HK-2 (cell line): ENCODE results near the gene MAST4.

Experiments
- DNase-seq: peaks from one replicate; pipeline ENCODE4 v3.0.0-alpha.2; 2018; ENCODE audit not compliant: unreplicated experiment

The MAST4 gene

DNA sequence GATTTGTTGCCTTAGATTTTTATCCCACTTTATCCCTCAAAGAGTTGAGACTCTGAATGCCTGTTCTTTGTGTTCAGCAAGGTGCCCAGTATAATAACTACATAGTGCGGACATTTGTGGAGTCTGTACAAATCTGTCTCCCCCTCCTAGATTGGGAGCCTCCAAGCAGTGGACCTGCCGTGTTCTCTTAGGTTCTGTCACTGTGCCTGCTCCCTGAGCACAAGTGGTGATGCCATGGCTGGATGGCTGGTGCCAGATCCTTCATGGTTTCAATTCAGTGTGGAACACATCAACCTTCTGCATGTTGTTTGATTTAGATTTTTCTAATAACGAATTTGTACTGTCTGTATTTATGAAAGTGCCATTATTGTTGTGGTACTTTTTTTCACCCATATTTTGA lies 307.5 kb downstream of the MAST4 start:
- no peak for DNase-seq

DNA sequence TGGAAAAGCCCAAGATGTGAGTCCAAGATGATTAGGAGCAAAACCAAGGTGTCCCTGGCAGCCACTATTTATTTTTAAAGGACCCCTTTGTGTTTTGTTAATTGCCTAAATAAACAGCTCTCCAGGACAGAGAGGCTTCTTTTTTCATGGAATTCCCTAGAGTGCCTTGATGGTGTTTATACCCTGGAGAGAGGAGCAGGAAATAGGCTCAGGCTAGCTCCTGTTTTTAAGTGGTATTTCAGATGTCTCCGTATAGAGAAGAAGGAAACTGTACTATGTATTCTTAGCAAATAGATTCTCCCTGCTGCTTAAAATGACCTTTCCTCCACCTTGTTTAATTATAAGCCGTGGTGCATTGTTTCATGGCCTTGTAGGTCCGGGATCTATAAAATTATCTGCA lies 308.0 kb downstream of the MAST4 start:
- DNase-seq = no peak

DNA sequence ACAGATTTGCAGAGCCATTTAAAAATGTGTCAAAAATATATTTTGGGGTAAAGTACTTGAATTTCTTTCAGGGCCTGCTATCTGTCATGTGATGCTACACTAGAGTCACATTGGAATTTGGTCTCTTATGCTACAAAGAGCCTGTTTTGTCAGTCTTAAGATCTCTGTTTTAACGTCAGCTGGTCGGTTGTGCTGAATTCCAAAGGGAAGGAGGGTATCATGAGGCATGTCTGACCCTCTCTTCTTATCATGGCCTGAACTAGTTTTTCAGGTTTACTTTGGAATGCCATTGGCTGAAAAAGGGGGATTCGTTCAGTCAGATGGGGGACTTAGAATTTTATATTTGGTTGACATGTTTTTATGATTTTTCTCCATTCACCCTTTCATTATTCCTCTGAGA lies 309.8 kb downstream of the MAST4 start:
- no peak for DNase-seq

DNA sequence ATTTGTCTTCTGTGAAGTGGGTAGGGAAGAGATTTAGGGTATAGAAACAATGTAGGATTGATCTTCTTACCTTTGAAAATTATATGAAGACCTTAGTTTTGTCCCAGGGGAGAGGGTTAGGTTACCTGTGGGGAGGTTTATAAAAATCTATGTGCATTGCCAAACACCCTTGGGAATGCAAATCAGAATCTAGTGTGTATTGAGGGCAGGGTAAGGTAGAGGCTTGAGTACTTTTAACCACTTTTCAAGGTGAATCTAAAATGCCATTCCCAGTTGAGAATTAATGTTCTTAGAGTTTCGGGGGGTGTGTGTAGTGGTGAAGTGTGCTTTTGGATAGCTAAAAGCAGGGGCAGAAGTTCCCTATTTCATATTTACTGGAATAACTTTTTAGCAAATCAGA lies 312.0 kb downstream of the MAST4 start:
- DNase-seq = no peak

DNA sequence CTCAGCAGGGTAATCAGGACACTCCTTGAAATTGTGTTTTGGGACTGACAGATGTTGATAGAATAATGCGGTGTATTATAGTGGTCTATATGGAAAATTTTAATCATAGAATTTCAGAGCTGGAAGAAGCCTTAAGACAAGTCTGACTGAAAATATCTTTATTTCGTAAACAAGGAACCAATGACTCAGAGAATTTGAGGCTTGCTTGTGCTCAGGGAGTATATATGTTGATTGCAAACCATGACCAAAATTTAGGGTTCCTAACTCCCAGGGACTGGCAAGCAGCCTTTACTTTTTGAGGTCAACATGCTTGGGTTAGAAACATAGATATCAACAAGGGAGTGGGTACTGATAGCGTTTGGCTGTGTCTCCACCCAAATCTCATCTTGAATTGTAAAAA lies 313.2 kb downstream of the MAST4 start:
- no peak for DNase-seq

- no peak for DNase-seq
These were observed 316.6 kb downstream of the MAST4 start for GRCh38 chr5:66912787-66913186.

DNA sequence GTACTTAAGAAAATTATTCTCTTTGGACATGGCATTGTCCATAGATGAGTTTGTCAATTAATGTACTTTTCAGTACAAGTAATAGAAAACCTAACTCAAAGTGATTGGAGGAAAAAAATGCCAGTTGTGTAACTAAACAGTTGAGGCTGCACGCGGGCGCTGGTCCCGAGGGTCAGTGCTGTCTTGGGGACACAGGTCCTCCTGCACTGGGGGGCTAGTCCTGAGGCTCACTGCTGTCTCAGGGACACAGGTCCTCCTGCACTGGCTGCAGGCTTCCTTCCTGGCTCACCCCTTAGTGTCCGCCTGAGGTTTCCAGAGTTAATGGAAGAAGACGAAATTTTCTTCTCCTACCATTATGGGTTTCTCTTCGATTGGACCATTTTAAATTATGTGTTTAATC lies 319.3 kb downstream of the MAST4 start:
- DNase-seq = no peak

- no peak for DNase-seq
These were observed 326.7 kb downstream of the MAST4 start for GRCh38 chr5:66922881-66923280.

- DNase-seq = no peak
These were observed 327.3 kb downstream of the MAST4 start for GRCh38 chr5:66923457-66923856.

GRCh38 chr5:66923922-66924321 lies 327.7 kb downstream of the MAST4 start:
- no peak for DNase-seq

DNA sequence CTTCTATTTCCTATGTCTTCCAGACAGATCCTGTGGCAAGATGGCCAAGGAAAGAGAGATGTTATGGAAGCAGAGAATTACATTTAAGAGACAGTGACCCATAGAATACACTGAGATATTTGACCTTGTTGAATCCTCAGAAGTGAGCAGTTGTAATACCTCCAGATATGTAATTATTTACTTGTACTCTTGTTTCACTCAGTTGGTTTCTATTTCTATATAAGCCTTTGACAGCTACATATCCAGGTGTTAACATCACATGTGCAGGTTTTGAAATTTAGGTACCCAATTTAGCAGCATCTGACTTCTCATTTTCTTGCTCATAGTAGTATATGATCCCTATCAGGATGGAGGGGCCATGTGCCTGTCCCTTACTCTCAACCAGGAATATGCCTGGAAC lies 330.9 kb downstream of the MAST4 start:
- DNase-seq = no peak

GRCh38 chr5:66929281-66929680 lies 333.1 kb downstream of the MAST4 start:
- DNase-seq = no peak

DNA sequence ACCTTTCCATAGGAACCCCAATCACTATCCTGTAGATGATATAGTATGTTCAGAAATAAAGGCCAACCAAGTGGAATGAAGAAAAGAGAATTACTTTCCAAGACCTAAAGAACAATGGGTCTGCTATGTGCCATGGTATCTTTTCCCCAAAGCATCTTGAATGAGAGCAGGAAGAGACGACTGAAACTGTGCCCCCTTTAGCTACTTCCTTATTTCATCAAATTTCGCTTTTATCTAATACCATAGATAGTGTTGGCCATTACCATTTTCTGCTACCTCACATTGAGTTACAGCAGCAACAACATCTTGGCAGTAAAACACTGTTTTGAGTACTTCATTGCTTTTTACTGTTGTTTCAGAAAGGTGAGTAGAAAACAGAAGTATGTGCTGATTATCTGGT lies 333.8 kb downstream of the MAST4 start:
- no peak for DNase-seq

DNA sequence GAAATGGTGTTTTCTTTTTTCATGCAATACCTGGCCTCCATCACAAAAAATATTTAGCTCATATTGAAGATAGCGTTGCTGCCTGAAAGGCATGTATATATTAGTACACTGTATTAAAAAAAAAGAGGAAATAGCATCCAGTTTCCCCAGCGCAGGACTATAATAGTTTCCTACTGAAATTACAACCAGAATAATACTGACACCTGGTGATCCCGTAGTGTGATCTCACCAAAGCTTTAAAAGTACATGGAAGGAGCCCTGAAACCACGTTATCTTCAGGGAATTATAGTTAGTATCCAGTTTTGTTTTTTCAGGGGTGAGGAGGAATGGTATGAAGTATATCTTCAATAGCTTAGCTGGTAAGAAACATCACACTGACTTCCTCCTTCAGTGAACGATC lies 335.5 kb downstream of the MAST4 start:
- DNase-seq = no peak

DNA sequence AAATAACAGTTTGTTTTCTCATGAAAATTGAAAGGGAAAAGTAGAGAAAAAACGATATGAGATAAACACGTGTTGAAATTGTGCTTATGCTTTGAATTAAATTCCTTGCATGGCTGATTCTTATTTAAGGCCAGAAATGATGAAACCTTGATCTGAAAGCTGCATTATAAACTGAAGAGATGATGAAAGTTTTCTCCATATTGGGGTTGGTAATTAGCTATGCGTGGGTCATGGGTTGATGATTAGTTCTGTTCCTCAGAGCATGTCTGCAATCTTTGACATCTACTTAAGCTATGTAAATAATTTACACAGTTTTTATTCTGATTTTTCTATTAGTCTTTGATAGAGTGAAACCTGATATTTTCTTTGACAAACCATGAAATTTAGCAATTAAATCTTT lies 336.3 kb downstream of the MAST4 start:
- no peak for DNase-seq

GRCh38 chr5:66933066-66933465 lies 336.9 kb downstream of the MAST4 start:
- no peak for DNase-seq

GRCh38 chr5:66939094-66939493 lies 342.9 kb downstream of the MAST4 start:
- no peak for DNase-seq

- no peak for DNase-seq
These were observed 349.5 kb downstream of the MAST4 start for GRCh38 chr5:66945389-66946349.

DNA sequence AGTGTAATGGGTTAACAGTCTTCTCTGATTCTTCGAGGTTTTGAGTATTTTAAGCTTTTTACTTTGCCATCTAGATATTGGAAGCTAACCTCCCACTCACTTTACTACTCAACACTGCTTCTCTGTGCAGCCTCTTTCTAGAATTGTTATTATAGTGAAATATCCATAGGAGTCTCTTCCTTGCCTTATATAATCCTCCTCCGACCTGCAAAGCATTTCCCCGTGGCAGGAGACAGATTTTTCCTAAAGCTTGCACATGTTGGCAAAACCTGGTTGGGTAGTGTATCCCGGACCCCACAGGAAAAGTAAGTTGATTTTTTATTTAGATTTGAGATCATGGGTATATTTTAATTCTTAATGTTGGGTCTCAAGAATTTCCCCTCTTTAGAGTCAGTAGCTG lies 351.3 kb downstream of the MAST4 start:
- DNase-seq = no peak

GRCh38 chr5:66949066-66949465 lies 352.9 kb downstream of the MAST4 start:
- DNase-seq = no peak

DNA sequence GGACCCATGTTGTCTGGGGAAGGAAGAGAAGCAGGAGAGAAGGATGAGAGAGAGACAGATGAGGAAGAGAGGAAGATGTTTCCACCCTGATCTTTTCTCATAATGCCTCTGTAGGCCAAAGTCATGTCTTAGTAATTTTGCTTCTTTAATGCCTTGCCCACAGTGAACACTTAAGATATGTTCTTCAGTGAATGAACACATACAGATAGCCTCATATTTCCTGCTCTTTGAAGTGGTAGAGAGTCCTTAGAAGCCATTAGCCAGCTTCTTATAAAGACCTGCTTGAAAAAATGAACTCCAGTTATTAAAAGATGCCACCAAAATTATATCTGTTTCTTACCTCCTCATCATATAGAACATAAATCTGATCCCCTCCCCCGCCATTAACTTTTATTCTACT lies 356.0 kb downstream of the MAST4 start:
- no peak for DNase-seq

DNA sequence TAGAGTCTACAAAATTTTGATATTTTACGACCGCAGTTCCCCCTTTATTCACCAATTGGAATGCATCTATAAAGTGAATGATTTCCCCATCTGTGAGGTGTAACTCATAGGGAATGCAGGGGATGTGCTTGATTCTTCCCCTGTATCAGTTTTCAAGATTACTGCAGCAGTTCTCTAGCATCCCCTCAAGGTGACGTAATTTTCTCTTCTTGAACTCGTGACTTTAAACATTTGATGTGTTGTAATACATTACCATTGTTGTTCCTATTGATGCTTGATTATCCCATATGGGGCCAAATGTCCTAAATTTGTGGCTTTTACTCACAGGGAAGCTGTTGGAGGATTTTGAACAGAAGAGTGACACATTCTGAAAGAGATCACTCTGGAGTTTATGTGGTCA lies 360.2 kb downstream of the MAST4 start:
- DNase-seq = no peak

GRCh38 chr5:66958201-66958979 lies 362.2 kb downstream of the MAST4 start:
- no peak for DNase-seq
